Stomach (tissue), 9 donors: ENCODE data around the gene ANKRD55. TPM values are rescaled to one million over a fixed set of nuclear protein-coding genes. Genes with fewer than 3 reads are reported as not detected.

Source experiments
- DNase-seq, 2 donors: peaks; one replicate each; pipeline versions ENCODE4 v3.0.0 to v3.0.0-alpha.2; 2013 to 2019
- H3K27ac ChIP-seq, 5 donors: fragments of 200-600 bp in 4 of 5; sonication (generic) in 4 of 5; one replicate each; pipeline ENCODE4 v1.5.1; 2013 to 2019; ENCODE audit warnings: mild to moderate bottlenecking in 1 of 5, moderate library complexity in 1 of 5
- H3K27me3 ChIP-seq, 3 donors: fragments of 200-600 bp; sonication (generic); one replicate each; pipeline ENCODE4 v1.5.1; 2017 to 2019; ENCODE audit warnings: mixed run types in 1 of 3
- H3K36me3 ChIP-seq, 4 donors: fragments of 200-600 bp; sonication (generic); 1 replicate in 3 of 4; 2 replicates in 1 of 4; pipeline ENCODE4 v1.5.1; 2016 to 2019
- H3K4me1 ChIP-seq, 4 donors: fragments of 200-600 bp; sonication (generic); one replicate each; pipeline ENCODE4 v1.5.1; 2016 to 2019
- H3K4me3 ChIP-seq, 4 donors: fragments of 200-600 bp; sonication (generic) in 3 of 4; one replicate each; pipeline ENCODE4 v1.5.1; 2016 to 2019; ENCODE audit warnings: mild to moderate bottlenecking in 1 of 4
- H3K9me3 ChIP-seq, 4 donors: fragments of 200-600 bp; sonication (generic); one replicate each; pipeline ENCODE4 v1.5.1; 2016 to 2019
- CTCF ChIP-seq, 7 experiments: fragments of 450-650 bp in 4 of 7; fragments of 200-600 bp in 3 of 7; sonication (generic) in 3 of 7; IDR thresholded peaks; one replicate each; pipeline ENCODE4 v1.5.1; 2016 to 2019; ENCODE audit warnings: antibody characterized with exemption in 7 of 7, control low read depth in 2 of 7, mild to moderate bottlenecking in 1 of 7
- EP300 ChIP-seq: sonication (generic); formaldehyde crosslinking; IDR thresholded peaks from one replicate; pipeline ENCODE4 v1.6.1; 2017; ENCODE audit warnings: antibody characterized with exemption
- POLR2A ChIP-seq, 4 donors: fragments of 450-650 bp; IDR thresholded peaks; one replicate each; pipeline ENCODE4 v1.6.1; 2016; ENCODE audit warnings: antibody characterized with exemption in 4 of 4, control low read depth in 2 of 4, mild to moderate bottlenecking in 1 of 4, moderate library complexity in 1 of 4
- POLR2AphosphoS5 ChIP-seq, 3 donors: sonication (generic); formaldehyde crosslinking; IDR thresholded peaks; one replicate each; pipeline ENCODE4 v1.6.1; 2016; ENCODE audit warnings: antibody characterized with exemption in 3 of 3
- WGBS, 5 donors: extraction: QIAGEN DNeasy Blood & Tissue Kit in 3 of 5; methylation state at CpG; one replicate each; pipeline versions ENCODE4 v1.1.5 to v1.1.7; 2013 to 2018; 5-methylcytosine and 5-hydroxymethylcytosine counted together
- intact Hi-C: fragments of 100-400 bp; cut with DNase I; formaldehyde crosslinking; loops from one replicate; pipeline ENCODE4 v1.15.1; 2023; ENCODE audit warnings: low total_unique reads
- polyA plus RNA-seq, 3 donors: library from polyadenylated mRNA; stranded (reverse); fragments of 200-250 nt; gene quantifications; one replicate each; pipeline ENCODE4 v1.2.3, GENCODE V29; 2013
- total RNA-seq, 5 donors: library from RNA; depleted of rRNA; stranded (reverse); fragments of >200 nt; gene quantifications; one replicate each; pipeline versions ENCODE4 v1.1.0 to v1.2.3, GENCODE V29; 2014 to 2016
- donor health status: healthy with polysubstance abuse.
- donor health status: Bipolar disorder and iron deficiency.
- donor health status: healthy.

Gene ANKRD55
- total and polyA plus RNA-seq, 8 donors: 0.08 to 0.18 TPM; not detected in 6

DNA sequence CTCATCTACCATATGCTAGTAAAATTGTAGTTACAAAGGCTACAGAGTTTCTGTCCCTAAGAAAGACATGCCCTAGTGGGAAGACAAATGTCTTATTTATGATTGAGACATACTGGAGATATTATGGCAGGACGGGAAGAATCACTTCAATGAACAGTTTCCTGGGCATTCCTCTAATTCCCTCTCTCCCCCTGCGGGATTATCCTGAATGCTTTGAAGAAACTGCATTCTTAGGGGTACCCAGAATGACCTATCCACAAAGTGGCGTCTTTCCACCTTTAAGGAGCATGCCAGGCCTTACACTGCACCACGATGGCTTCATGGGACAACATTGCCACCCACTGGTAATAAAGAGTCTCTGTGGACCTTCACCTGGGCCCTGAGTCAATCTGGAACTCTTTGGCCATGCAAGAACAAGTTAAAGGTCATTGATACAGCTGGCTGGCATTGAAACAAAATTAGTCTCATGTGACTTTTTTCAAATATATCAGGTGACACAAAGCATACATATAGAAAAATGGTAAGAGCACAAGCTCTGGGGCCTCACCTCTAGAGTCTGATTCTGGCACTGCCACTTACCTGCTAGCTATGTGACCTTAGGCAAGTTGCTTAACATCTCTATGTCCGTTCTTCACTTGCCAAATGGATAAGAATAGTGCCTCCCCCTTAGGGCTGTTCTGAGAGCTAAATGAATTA lies 32.0 kb downstream of the ANKRD55 start:
- no peaks in the 10 kb centered on the region for H3K9me3 ChIP-seq
- peak; percentile 76 to 91 for DNase-seq
- TF ChIP-seq EP300 (no peak), POLR2A (IDR thresholded peaks at IDR 0.05) (no peak), POLR2AphosphoS5 (IDR thresholded peaks at IDR 0.05) (peak in 1 of 3 donors; percentile 73), CTCF (IDR thresholded peaks at IDR 0.05) (peak in 5 of 7 experiments; percentile 32 to 85 (median 78))
- no peak overlapping the region for H3K27ac ChIP-seq
- intact Hi-C loops: loop anchor here (5.0 to 10.0 kb wide), 2 partner anchors 226 to 269 kb away; no protein-coding TSS in a partner anchor
- no peaks in the 10 kb centered on the region for H3K36me3 ChIP-seq
- H3K27me3 ChIP-seq: no peaks in the 10 kb centered on the region
- WGBS, 5 donors: 21 to 37% (median 30%) methylated on average over 5 of the region's 5 CpGs
- H3K4me3 ChIP-seq: no peak overlapping the region
- H3K4me1 ChIP-seq: peaks cover 0 to 14% (median 4%) of the 10 kb centered on the region in 4 donors

GRCh38 chr5:56195016-56195415 lies 38.1 kb downstream of the ANKRD55 start:
- intact Hi-C loops: no loop called here
- no peak overlapping the region for H3K4me3 ChIP-seq
- no peaks in the 10 kb centered on the region for H3K4me1 ChIP-seq
- H3K27me3 ChIP-seq: no peaks in the 10 kb centered on the region
- no peaks in the 10 kb centered on the region for H3K9me3 ChIP-seq
- TF ChIP-seq EP300: no peak
- TF ChIP-seq POLR2A (IDR thresholded peaks at IDR 0.05): no peak
- no peak for TF ChIP-seq POLR2AphosphoS5 (IDR thresholded peaks at IDR 0.05)
- no peak for TF ChIP-seq CTCF (IDR thresholded peaks at IDR 0.05)
- DNase-seq: no peak
- H3K36me3 ChIP-seq: no peaks in the 10 kb centered on the region
- whole genome bisulfite sequencing, 5 donors: 71 to 93% (median 85%) methylated on average over 1 of the region's 1 CpG
- H3K27ac ChIP-seq: no peak overlapping the region

GRCh38 chr5:56192246-56192645 lies 40.9 kb downstream of the ANKRD55 start:
- no peak overlapping the region for H3K4me3 ChIP-seq
- H3K36me3 ChIP-seq: no peaks in the 10 kb centered on the region
- WGBS, 5 donors: 95 to 96% (median 95%) methylated on average over 16 of the region's 16 CpGs
- no peaks in the 10 kb centered on the region for H3K9me3 ChIP-seq
- no peaks in the 10 kb centered on the region for H3K4me1 ChIP-seq
- no peak for DNase-seq
- intact Hi-C loops: no loop called here
- H3K27me3 ChIP-seq: no peaks in the 10 kb centered on the region
- TF ChIP-seq POLR2A (IDR thresholded peaks at IDR 0.05) (no peak), POLR2AphosphoS5 (IDR thresholded peaks at IDR 0.05) (no peak), EP300 (no peak), CTCF (IDR thresholded peaks at IDR 0.05) (no peak)
- H3K27ac ChIP-seq: no peak overlapping the region

DNA sequence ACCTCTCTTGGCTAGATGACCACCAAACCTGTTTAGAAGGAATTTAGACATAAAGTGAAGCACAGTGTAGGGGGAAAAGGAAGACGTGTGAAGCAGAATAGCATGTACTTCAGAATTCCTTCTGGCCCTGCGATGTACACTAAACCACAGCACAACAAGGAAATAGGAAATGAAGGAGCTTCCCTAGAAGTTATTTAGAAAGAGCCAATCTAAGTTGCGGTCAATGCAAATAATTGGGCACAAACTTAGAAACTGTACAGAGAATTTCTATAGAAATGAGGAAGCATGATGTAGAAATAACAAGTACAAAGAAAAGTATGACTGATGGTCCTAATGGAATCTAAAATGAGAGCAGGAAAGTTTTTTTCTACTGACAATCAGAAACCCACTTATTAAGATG lies 41.5 kb downstream of the ANKRD55 start:
- Histone ChIP-seq H3K4me3 (no peak overlapping the region), H3K27me3 (no peaks in the 10 kb centered on the region), H3K9me3 (no peaks in the 10 kb centered on the region), H3K4me1 (no peaks in the 10 kb centered on the region), H3K27ac (no peak overlapping the region), H3K36me3 (no peaks in the 10 kb centered on the region)
- WGBS, 5 donors: 71 to 88% (median 84%) methylated on average over 3 of the region's 3 CpGs
- no peak for DNase-seq
- intact Hi-C loops: no loop called here
- TF ChIP-seq EP300 (no peak), CTCF (IDR thresholded peaks at IDR 0.05) (no peak), POLR2A (IDR thresholded peaks at IDR 0.05) (no peak), POLR2AphosphoS5 (IDR thresholded peaks at IDR 0.05) (no peak)
